Thoracic aorta (tissue), 2 donors: ENCODE data around the gene FZD10. TPM values are rescaled to one million over a fixed set of nuclear protein-coding genes. Genes with fewer than 3 reads are reported as not detected.

ENCODE experiments used
- ATAC-seq: fragments of 150-250 bp; one replicate; pipeline ENCODE4 v1.8.0; 2017; ENCODE audit warnings: low read depth; ENCODE audit not compliant: insufficient number of reproducible peaks, low FRiP score
- DNase-seq: peaks from one replicate; pipeline ENCODE4 v3.0.0-alpha.2; 2020; ENCODE audit warnings: low spot score
- H3K27ac ChIP-seq, 2 donors: fragments of 200-600 bp; sonication (generic); 1 replicate in 1 of 2; 2 replicates in 1 of 2; pipeline ENCODE4 v1.5.1; 2016; ENCODE audit warnings: mild to moderate bottlenecking in 2 of 2, moderate library complexity in 2 of 2
- H3K27me3 ChIP-seq: fragments of 200-600 bp; sonication (generic); replicated peaks from 2 replicates; pipeline ENCODE4 v1.6.0; 2016; ENCODE audit warnings: mild to moderate bottlenecking; ENCODE audit not compliant: insufficient read depth
- H3K36me3 ChIP-seq: fragments of 200-600 bp; sonication (generic); one replicate; pipeline ENCODE4 v1.5.1; 2016
- H3K4me1 ChIP-seq, 2 donors: fragments of 200-600 bp; sonication (generic); 1 replicate in 1 of 2; 2 replicates in 1 of 2; pipeline versions ENCODE4 v1.5.1 to v1.6.0; 2016; ENCODE audit warnings: low read depth in 2 of 2, mild to moderate bottlenecking in 1 of 2; ENCODE audit not compliant: control insufficient read depth in 1 of 2
- H3K4me3 ChIP-seq: fragments of 200-600 bp; sonication (generic); 2 replicates; pipeline ENCODE4 v1.5.1; 2016; ENCODE audit warnings: mild to moderate bottlenecking
- H3K9me3 ChIP-seq: fragments of 200-600 bp; sonication (generic); 2 replicates; pipeline ENCODE4 v1.5.1; 2016
- total RNA-seq, 2 donors: library from RNA; depleted of rRNA; stranded (reverse); fragments of >200 nt; gene quantifications; one replicate each; pipeline versions ENCODE4 v1.1.0 to v1.2.3, GENCODE V29; 2016
- TF ChIP-seq, protein P1 (sequence below): fragments of 200-600 bp; sonication (generic); IDR thresholded peaks from one replicate; pipeline ENCODE4 v1.5.1; 2019; ENCODE audit warnings: antibody characterized with exemption

Gene FZD10
- total RNA-seq, 2 donors from 2014 or later, result 0.68 to 2.8 TPM

DNA sequence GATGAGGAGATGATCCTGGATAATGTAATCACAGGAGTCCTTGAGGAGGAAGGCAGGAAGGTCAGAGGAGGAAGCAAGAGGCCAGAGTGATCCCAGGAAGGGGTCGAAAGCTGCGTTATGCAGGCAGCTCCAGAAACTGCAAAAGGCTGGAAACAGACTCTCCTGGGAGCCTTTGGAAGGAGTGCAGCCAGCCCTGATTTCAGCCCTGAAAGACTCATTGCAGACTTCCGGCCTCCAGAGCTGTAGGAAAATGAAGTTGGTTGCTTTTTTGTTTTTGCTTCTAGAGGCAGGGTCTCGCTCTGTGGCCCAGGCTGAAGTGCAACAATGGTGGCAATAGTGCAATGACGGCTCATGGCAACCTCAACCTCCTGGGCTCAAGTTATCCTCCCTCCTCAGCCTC is 44.6 kb upstream of the FZD10 start:
- TF ChIP-seq, protein P1, sequence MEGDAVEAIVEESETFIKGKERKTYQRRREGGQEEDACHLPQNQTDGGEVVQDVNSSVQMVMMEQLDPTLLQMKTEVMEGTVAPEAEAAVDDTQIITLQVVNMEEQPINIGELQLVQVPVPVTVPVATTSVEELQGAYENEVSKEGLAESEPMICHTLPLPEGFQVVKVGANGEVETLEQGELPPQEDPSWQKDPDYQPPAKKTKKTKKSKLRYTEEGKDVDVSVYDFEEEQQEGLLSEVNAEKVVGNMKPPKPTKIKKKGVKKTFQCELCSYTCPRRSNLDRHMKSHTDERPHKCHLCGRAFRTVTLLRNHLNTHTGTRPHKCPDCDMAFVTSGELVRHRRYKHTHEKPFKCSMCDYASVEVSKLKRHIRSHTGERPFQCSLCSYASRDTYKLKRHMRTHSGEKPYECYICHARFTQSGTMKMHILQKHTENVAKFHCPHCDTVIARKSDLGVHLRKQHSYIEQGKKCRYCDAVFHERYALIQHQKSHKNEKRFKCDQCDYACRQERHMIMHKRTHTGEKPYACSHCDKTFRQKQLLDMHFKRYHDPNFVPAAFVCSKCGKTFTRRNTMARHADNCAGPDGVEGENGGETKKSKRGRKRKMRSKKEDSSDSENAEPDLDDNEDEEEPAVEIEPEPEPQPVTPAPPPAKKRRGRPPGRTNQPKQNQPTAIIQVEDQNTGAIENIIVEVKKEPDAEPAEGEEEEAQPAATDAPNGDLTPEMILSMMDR, result no peak
- peaks cover 0 to 4% of the 10 kb centered on the region in 2 donors for H3K4me1 ChIP-seq
- H3K4me3 ChIP-seq, result no peak overlapping the region
- no peak for DNase-seq
- no peaks in the 10 kb centered on the region for H3K27me3 ChIP-seq
- H3K36me3 ChIP-seq, result no peaks in the 10 kb centered on the region
- ATAC-seq, result no peak
- H3K27ac ChIP-seq, result no peak overlapping the region
- H3K9me3 ChIP-seq, result no peaks in the 10 kb centered on the region

DNA sequence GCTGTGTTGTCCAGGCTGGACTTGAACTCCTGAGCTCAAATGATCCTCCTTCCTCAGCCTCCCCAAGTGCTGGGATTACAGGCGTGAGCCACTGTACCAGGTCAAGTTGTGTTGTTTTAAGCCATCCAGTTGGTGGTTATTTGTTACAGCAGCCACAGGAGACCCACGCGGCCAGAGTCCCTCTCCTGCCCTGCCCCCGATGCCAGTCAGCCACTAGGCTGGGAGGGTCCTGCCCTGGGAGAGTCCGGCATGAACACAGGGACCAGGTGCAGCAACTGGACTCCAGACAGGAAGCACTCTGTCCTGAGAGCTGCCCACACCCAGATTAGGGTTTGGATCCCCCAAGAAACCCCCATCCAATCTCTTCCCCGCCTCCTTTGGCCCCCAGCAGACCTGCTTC is 44.1 kb upstream of the FZD10 start:
- Histone ChIP-seq H3K4me1 (peaks cover 0 to 4% of the 10 kb centered on the region in 2 donors), H3K4me3 (no peak overlapping the region), H3K9me3 (no peaks in the 10 kb centered on the region), H3K36me3 (no peaks in the 10 kb centered on the region), H3K27ac (no peak overlapping the region), H3K27me3 (no peaks in the 10 kb centered on the region)
- ATAC-seq (no peak), DNase-seq (no peak)
- TF ChIP-seq, protein P1, result no peak

DNA sequence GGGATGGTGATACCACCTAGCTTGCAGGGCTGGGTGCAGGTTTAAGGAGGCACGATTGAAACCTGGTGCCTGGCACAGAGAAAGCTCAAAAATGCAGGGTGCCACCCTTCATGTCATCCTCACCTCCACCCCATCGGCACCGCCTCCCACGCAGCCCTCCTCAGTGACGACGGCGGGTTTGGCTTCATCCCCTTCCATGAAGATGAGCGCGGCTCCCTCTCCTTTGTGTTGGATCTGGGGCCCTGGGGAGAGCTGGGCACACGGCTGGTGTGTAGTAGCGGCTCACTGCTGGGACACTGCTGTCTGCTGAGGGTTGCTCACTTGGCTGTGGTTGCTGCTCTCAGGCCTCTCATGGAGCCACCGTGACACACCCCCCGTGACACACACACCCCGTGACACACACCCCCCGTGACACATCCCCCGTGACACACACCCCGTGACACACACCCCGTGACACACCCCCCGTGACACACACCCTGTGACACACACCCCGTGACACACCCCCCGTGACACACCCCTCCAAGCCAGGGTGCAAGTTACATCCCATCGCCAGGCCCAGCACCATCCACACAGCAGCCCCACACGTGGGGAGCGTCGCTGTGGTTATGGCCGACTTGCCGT is 42.9 kb upstream of the FZD10 start:
- H3K4me3 ChIP-seq, result no peak overlapping the region
- H3K27me3 ChIP-seq, result no peaks in the 10 kb centered on the region
- H3K4me1 ChIP-seq, result peaks cover 0 to 4% of the 10 kb centered on the region in 2 donors
- ATAC-seq (no peak), DNase-seq (no peak)
- H3K36me3 ChIP-seq, result no peaks in the 10 kb centered on the region
- TF ChIP-seq, protein P1, result no peak
- no peak overlapping the region for H3K27ac ChIP-seq
- no peaks in the 10 kb centered on the region for H3K9me3 ChIP-seq

DNA sequence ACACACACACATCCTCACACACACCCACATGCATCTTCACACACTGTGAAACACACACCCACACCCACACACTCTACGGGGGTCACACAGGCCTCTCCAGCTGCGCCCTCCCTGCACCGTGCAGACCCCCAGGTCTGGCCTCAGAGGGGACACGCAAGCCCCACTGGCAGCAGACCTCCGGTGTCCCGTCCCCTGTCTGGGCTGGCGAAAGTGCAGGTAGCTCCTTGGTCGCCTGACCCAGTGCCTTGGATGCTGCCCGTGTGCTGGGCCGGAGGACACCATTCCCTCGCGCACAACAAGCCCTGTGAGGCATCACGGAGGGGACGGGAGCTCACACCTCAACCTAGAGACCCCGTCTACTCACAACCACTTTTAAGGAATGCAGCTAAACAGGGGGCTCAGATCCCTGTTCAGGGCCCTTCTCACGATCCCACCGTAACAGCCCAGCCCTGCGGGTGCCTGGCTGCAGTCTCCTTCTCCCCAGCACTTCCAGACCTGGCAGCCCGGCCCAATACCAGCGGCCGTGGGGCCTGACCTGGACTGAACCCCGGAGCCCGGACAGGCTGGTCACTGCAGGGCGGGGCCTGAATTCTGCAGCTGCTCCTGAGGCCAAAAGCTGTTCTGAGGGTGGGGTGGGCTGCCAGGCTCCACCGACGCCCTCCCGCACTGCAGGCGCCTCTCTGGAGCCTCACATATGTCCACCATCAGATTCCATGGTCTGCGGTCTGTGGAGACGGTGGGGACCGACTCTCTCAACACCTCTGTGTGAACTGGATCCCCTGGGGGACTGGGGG is 42.1 kb upstream of the FZD10 start:
- H3K27ac ChIP-seq, result no peak overlapping the region
- DNase-seq, result no peak
- TF ChIP-seq, protein P1, result no peak
- no peaks in the 10 kb centered on the region for H3K27me3 ChIP-seq
- ATAC-seq, result no peak
- H3K36me3 ChIP-seq, result no peaks in the 10 kb centered on the region
- peaks cover 0 to 4% of the 10 kb centered on the region in 2 donors for H3K4me1 ChIP-seq
- H3K9me3 ChIP-seq, result no peaks in the 10 kb centered on the region
- H3K4me3 ChIP-seq, result no peak overlapping the region

DNA sequence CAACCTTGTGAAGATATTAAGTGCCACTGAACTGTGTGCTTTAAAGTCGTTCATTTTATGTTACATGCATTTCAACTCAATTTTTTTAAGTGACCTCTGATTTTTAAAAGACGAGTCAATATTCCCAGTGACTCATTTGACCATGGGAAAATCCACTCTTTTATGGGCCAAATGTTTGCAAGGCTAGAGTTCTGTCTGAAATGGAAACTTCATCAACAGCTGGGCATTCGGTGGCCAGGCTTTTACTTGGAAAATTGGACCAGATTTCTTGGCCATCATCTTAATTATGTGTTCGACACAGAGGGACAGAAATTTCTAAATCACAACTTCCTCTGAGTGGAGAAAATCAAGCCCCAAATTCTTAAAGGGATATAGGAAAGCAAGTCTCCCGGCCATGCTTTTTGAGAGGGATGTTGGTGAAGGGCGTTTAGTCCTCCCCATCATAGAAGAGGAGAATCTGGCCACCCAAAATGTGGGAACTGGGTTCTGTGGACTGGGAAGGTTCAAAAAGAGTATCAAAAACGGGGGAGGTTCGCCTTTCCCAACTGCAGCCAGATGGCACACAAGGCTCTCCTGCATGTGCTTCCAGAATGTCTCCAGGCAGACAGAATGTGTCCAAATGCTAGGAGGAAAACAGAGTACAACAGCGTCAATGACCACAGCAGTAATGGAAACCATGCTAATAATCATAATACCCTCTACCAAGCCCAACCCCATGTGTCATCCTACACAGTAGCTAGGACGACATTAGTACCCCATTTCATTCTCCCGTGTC is 40.9 kb upstream of the FZD10 start:
- DNase-seq (no peak), ATAC-seq (no peak)
- TF ChIP-seq, protein P1, result no peak
- H3K4me1 ChIP-seq, result peaks cover 0 to 4% of the 10 kb centered on the region in 2 donors
- no peaks in the 10 kb centered on the region for H3K36me3 ChIP-seq
- H3K9me3 ChIP-seq, result no peaks in the 10 kb centered on the region
- no peak overlapping the region for H3K27ac ChIP-seq
- no peak overlapping the region for H3K4me3 ChIP-seq
- no peaks in the 10 kb centered on the region for H3K27me3 ChIP-seq
